BE2C (cell line): ENCODE data around the gene ABHD5.

Experiments used
- DNase-seq: peaks from one replicate; pipeline ENCODE4 v3.0.0-alpha.2; 2020
- H3K27me3 ChIP-seq: fragments of 250-450 bp; sonication (Bioruptor Pico); 2 replicates; pipeline ENCODE4 v1.5.1; 2020; ENCODE audit warnings: mild to moderate bottlenecking
- H3K36me3 ChIP-seq: fragments of 250-450 bp; sonication (Bioruptor Pico); 2 replicates; pipeline ENCODE4 v1.5.1; 2020; ENCODE audit warnings: mild to moderate bottlenecking
- H3K4me1 ChIP-seq: fragments of 250-450 bp; sonication (Bioruptor Pico); 2 replicates; pipeline ENCODE4 v1.5.1; 2020
- H3K4me3 ChIP-seq: 2 replicates; pipeline ENCODE4 v1.5.1; 2011; ENCODE audit warnings: low read depth, low read length
- H3K9me3 ChIP-seq: fragments of 250-450 bp; sonication (Bioruptor Pico); 2 replicates; pipeline ENCODE4 v1.5.1; 2020
- CTCF ChIP-seq: IDR thresholded peaks from 2 replicates; pipeline ENCODE4 v1.5.1; 2012; ENCODE audit warnings: mild to moderate bottlenecking, low read depth, low read length

ABHD5 gene

GRCh38 chr3:43738305-43738704 is 47.6 kb downstream of the ABHD5 start:
- Histone ChIP-seq H3K27me3 (no peaks in the 10 kb centered on the region), H3K36me3 (no peaks in the 10 kb centered on the region), H3K4me1 (no peaks in the 10 kb centered on the region), H3K4me3 (no peak overlapping the region), H3K9me3 (no peaks in the 10 kb centered on the region)
- no peak for DNase-seq
- TF ChIP-seq CTCF: no peak

- no peak overlapping the region for H3K4me3 ChIP-seq
- no peak; the same call in 1 of the 2 replicates for TF ChIP-seq CTCF
- H3K36me3 ChIP-seq: no peaks in the 10 kb centered on the region
- H3K9me3 ChIP-seq: no peaks in the 10 kb centered on the region
- DNase-seq: no peak
- no peaks in the 10 kb centered on the region for H3K4me1 ChIP-seq
- H3K27me3 ChIP-seq: no peaks in the 10 kb centered on the region
Observed at GRCh38 chr3:43742920-43743319, 52.2 kb downstream of the ABHD5 start.

DNA sequence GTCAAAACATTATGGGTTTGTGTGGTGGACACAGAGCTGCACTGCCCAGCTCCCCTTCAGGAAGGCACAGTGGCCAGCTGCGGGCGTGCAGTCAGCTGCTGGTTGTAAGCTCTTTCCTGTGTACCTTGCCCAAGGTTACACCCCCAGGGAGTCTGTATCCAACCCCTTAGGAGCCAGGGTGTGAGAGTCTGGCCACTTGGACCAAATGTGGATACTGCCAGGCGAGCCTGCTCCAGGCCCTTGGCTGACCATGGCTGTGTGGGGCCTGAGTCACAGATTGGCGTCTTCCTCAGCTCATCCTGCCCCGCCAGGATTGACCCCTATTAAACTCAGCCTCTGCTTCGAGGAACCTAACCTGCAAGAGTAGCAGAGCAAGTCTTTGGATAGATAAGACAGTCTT is 56.9 kb downstream of the ABHD5 start:
- H3K4me1 ChIP-seq: no peaks in the 10 kb centered on the region
- TF ChIP-seq CTCF: no peak
- no peak for DNase-seq
- no peaks in the 10 kb centered on the region for H3K9me3 ChIP-seq
- no peaks in the 10 kb centered on the region for H3K36me3 ChIP-seq
- H3K27me3 ChIP-seq: no peaks in the 10 kb centered on the region
- H3K4me3 ChIP-seq: no peak overlapping the region

DNA sequence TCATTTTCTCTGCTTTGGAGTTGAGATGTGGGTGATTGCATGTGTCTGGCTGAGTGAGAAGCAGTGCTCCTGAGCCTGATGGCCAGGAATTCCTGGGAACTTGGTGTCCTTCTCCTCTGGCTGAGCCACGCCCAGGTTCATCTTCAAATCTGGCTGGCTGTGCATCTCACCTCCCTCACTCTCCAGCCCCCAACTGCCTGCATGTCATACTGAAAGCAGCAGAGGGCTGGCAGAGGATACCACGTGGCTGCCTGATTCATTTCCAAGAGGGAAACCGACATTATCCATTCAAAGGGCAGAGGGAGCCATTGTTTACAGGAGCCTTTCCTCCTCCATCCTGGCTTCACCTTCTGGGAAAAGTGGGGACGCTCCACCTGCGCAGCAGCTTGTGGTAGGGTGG is 57.4 kb downstream of the ABHD5 start:
- no peak for TF ChIP-seq CTCF
- Histone ChIP-seq H3K4me3 (no peak overlapping the region), H3K9me3 (no peaks in the 10 kb centered on the region), H3K4me1 (no peaks in the 10 kb centered on the region), H3K36me3 (no peaks in the 10 kb centered on the region), H3K27me3 (no peaks in the 10 kb centered on the region)
- DNase-seq: no peak

DNA sequence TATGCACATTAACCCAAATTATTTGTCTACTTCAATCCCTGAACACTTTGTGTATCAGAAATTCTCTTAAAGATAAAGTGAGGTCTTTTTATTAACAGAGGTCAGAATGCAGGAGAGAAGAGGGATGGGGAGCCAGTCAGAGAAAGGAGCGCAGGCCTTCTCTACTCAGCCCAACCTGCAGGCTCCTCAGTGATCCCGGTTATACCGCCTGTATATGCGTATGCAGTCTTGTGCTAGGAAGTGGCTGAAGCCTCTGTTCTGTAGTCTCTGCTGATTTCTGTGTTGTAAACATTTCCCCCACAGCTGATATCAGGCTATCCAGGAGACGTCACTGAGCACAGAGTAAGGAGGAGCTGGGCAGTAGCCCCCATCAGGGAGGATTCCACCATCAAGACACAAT is 57.9 kb downstream of the ABHD5 start:
- Histone ChIP-seq H3K9me3 (no peaks in the 10 kb centered on the region), H3K4me1 (no peaks in the 10 kb centered on the region), H3K27me3 (no peaks in the 10 kb centered on the region), H3K4me3 (no peak overlapping the region), H3K36me3 (no peaks in the 10 kb centered on the region)
- DNase-seq: no peak
- no peak for TF ChIP-seq CTCF

DNA sequence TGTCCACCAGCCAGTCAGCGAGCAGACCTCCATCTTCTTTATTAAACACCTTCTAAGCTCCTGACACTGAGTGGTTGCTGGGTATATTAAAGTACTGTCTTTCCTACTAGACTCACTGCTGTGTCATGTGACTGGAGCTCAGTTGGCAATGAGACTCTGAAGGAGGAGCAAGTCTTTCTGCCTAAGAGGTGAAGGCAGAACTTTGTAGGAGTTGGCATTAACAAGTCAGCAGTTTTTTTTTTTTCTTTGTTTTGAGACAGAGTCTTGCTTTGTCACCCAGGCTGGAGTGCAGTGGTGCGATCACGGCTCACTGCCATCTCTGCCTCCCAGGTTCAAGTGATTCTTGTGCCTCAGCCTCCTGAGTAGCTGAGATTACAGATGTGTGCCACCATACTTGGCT is 62.2 kb downstream of the ABHD5 start:
- TF ChIP-seq CTCF: no peak
- Histone ChIP-seq H3K36me3 (no peaks in the 10 kb centered on the region), H3K4me3 (no peak overlapping the region), H3K27me3 (no peaks in the 10 kb centered on the region), H3K4me1 (no peaks in the 10 kb centered on the region), H3K9me3 (no peaks in the 10 kb centered on the region)
- DNase-seq: no peak
